Stimulated activated CD4-positive, alpha-beta T cell treated with anti-CD3 and anti-CD28 coated beads, Interleukin-4, amount 100 ng/mL, for 1 hour (primary cell): ENCODE results near the gene TOR1B.
A peak's percentile ranks its signal among the peaks of the same experiment; 100 is the strongest.

ENCODE experiments used
- DNase-seq: peaks from one replicate; pipeline ENCODE4 v3.0.0-alpha.2; 2020

Gene TOR1B

GRCh38 chr9:129815278-129815677 lies 12.3 kb downstream of the TOR1B start:
- DNase-seq: no peak

DNA sequence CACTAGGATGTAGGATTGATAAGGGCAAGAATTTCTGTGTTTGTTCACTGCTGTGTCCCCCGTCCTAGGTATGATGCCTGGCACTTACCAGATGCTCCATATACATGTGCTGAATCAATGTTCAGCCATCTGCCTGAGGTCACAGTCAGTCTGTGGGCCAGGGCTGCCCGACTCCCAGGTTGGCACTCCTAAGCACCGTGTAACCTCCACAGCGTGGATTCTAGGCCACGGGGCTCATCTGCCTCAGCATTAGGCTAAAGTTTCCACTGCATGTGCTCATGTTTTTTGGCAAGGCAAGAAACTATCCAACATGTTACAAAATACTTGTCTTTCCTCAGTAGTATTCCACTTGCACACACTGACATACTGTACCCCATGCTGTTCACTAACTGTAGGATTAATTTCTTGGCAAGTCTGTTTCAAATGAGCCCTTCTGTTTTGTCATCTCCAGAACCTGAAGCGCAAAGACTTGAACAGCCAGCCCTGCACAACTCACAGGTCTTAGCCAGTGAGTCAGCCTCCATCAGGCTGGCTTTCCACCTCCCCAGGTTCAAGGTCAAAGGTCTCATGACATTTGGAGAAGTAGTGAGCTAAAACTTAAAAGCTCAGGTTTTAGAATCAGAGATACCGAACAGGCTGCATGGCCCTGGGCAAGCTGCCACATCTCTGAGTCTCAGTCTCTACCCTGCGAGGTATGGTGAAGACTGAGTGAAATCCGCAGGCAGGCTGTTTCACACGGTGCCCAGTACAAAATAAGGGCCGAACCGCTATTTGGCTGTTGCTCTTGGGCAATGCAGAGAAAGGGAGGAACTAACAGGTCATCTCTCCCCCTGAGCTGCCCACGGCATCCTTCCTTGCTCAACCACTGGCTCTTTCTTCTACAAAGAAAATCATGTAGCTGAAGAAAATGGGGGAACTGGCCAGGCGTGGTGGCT lies 13.8 kb downstream of the TOR1B start:
- DNase-seq: no peak

GRCh38 chr9:129822898-129823541 lies 20.0 kb downstream of the TOR1B start:
- DNase-seq: no peak

DNA sequence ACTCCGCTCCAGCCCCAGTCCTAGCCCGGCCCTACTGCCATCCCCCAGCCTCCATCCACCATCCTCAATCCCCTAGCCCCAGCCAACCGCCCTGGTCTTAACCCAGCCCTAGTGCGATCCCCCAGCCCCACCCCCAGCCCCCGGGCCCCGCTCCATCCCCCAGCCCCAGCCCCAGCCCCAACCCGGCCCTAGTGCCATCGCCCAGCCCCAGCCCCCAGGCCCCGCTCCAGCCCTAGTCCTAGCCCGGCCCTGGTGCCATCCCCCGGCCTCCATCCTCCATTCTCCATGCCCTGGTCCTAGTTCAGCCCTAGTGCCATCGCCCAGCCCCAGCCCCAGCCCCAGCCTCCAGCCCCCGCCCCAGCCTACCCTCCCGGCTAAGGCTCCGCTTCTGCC lies 20.6 kb downstream of the TOR1B start:
- no peak for DNase-seq

GRCh38 chr9:129823935-129824601 lies 21.1 kb downstream of the TOR1B start, which contains the start of gene TOR1A:
TOR1A (minus strand) TSS chr9:129824136; CDS start chr9:129824085, 51 bp downstream.
- DNase-seq: peak; percentile 92

GRCh38 chr9:129826344-129826743 lies 23.4 kb downstream of the TOR1B start:
- DNase-seq: no peak

- no peak for DNase-seq
These were observed 23.8 kb downstream of the TOR1B start for GRCh38 chr9:129826759-129827158.

DNA sequence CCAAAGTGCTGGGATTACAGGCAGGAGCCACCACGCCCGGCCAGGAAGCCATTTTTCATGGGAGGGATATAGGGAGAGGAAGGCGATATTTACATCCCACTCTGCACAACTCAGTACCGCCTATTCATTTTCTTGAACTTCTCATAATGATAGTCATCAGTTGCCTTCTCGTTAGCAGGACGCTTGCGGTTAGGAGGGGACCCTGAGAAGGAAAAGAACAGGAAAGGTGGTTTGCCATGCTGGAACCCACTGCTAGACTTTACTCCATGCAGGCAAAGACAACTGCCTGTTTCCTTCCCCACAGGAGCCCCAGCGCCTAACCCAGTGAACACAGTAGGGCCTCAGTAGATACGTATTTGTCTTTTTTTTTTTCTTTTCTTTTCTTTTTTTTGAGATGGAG lies 25.1 kb downstream of the TOR1B start:
- no peak for DNase-seq

DNA sequence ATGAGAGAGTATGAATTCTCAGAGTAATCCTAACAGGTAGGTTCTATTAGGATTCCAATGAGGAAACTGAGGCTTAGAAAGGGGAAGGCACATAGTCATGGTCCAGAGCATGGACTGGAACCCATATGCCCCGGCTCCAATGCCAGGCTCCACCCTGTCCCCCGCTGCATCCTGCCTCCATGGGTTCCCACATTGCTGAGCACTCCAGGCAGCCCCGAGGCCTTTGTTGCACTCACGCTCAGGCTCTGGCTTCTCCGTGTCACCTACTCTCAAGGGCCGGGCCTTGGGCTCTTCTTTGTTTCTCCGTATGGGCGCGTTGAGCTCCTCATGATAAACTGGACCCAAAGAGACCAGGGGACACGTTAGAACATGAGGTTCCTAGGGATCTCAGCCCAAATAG lies 26.0 kb downstream of the TOR1B start:
- no peak for DNase-seq

- no peak for DNase-seq
These were observed 30.0 kb downstream of the TOR1B start for GRCh38 chr9:129832982-129833381.

DNA sequence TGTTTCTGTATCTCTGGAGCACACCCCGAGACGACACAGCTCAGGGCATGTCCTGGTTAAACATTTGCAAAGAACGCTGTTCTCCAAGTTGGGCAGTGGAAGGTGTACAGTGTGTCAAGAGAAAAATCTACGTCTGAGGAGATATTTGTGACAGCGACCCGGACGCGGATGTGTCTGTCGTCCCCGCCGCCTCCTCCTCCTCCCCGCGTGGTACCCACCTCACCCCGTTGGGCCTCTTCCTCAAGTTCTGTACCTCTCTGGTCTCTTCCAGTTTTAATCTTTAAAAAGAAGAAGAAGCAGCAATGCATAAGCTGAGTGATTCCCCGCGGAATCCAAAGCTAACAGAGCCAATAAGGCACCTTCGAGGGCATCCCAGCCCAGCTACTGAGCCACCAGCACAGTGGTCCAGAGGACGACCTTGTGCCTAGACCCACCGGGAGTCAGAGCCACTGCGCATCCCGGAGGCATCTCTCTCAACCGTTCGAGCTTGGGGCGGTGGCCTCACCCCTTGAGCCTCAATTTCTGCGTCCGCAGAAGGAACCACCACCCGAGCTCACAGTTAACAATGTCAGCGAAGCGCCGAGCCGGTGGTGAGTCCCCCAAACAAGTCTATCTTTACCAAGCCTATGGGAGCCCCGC lies 31.6 kb downstream of the TOR1B start:
- peak; percentile 40 for DNase-seq

GRCh38 chr9:129835128-129835859 lies 32.3 kb downstream of the TOR1B start, which contains the start of the genes C9orf78 and USP20:
C9orf78 (minus strand) TSS chr9:129835275; CDS start chr9:129835221, 54 bp downstream.
USP20 (plus strand) TSS chr9:129835458; CDS start chr9:129852556, 17,098 bp downstream.
- peak; percentile 98 for DNase-seq

- DNase-seq: no peak
These were observed 32.9 kb downstream of the TOR1B start for GRCh38 chr9:129835860-129836223.

DNA sequence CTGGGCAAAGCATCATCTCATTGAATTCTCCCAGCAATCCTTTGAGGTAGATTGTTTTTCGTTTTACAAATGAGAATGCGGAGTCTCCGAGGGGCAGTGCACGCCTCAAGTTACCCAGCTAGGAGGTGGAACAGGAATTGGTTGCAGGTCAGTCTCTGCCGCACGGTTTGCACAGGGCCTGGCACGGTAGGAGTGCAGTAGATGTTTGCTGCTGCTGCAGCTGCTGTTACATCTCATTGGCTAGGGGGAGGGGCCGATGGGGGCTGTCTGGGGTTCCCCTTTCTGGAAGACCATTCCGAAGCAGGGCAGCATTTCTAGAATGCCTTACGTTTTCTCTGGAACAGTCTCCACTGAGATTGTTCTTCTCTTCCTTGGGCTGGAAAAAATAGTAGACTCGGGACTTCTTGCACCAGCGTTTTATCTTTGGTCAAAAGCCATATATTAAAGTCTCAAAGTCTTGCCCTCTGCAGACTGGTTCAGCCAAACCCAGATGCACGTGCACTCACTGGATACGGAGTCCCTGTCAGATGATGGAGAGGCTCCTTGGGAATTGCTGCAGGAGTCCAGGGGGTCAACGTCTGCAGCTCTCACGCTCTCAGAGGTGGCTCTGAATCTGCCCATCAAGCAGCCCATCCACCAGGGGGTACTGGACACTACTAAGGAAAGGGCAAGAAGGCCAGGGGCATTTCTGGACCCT lies 33.5 kb downstream of the TOR1B start:
- peak; percentile 61 for DNase-seq

DNA sequence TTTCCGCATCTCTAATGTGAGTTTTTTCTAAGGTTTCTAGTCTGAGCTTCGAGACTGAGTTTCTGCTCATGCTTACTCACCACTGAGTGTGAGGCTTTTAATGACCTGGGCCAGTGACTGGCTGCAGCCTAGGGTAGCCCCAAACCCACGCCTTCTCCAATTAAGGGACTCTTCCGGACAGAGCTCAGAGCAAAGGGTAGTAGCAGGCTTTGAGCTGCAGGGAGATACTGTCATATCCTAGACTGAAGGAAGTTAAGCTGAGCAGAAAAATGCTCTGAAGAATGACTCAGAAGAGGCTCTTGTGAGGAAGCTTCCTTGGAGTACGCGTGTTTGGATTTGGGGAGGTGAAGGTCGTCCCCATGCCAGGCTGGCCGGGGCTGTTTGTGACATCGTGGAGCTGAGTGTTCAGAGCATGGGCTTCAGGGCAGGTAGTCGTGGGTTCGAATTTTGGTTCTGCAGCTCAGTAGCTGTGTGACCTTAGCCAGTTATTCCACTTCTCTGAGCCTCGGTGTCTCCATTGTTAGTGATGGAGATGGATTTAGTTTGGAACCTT lies 35.8 kb downstream of the TOR1B start:
- no peak for DNase-seq

DNA sequence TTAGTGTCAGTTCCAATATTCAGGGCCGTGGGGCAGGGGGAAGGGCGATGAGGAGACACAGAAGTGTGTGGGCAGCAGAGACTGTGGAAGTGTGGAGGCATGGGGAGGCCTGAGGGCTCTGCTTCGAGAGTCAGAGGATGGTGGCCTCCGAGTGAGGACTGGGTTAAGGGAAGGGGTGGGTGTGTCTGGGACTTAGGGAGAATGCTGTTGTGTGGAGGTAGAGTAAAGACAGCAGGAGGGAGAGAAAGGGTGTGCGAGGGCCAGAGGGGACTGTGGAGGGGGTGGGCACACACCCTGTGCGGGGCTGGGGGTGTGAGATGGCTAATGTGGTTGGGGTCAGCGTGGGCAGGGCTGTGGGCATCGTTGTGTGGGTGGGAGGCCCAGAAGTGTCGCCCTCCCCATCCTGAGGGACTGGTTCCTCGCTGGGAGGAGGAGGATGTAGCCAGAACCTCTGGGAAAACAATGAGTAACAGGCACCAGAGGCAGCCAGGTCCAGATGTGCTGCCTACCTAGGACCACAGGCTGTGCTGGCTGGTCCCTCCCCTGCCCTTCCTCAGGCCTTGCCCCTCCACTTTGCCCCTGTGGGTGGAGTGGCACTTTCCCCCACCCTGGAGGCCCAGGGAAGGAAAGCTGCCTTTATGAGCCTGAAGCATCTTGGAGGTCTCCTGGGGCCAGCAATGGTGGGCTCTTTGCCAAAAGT lies 36.5 kb downstream of the TOR1B start:
- no peak for DNase-seq

DNA sequence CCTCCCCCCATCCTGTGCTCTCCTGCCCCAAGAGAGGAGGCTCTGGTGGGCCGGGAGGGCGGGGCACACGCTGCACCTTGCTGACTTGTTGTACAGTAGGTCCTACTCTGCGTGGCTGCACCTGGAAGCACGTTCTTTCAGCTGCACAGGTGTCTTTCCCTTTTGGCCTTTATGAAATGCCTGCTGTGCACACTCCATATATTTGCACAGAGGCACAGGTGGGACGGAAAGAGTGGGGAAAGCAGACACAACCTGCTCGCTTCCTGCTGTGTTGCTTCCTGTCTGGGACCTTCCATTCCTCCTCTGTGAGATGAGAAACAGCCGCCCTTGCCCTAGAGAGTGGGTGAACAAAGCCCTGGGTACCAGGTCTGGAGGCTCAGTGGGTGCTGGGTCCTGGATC lies 37.0 kb downstream of the TOR1B start:
- no peak for DNase-seq

- no peak for DNase-seq
These were observed 38.1 kb downstream of the TOR1B start for GRCh38 chr9:129841071-129841470.

DNA sequence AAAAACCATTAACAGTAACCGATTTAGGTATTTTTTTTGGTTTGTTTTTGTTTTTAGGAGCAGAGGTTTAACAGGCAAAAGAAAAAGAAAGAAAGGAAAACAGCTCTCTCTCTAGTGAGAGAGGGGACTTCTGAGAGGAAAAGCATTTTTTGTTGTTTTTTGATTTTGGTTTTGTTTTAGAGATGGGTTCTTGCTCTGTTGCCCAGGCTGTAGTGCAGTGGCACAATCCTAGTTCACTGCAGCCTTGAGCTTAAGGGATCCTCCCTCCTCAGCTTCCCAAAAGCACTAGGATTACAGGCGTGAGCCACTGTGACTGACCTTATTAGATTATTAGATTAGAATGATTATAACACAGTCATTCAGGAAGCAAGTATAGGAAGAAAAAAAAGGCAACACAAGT lies 42.4 kb downstream of the TOR1B start:
- DNase-seq: no peak

DNA sequence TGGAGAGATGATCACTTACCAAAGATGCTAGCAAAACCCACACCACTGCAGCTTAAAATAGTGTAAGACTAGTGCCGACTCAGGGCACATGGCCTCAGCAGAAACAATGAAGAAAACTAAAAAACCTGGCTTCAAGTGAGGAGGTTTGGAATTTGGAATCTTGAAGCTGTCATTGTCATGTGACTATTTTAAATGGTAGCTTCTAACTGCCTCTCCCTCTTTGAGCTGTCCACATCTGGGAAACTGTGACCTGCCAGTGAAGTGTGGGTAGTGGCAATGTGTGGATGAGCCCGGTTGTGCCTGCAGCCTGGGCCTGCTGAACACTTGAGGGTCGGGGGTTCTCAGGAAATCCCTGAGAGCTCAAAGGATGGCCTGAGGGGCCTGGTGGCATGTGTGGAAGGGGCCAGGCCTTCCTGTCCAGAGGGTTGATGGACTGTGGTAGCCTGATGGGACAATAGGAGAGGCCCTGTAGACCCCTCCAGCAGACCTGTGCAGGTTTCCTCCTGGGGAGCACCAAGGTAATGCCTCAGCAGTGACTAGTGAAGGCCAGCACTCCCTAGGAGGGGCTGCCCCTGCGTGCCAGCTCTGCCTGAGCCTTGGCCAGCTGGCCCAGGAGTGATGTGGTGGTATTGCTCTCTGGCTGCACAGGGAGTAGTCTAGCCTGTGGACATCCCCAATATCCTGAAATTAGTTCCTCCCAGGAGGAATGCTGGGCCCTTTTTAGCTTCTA lies 45.9 kb downstream of the TOR1B start:
- DNase-seq: no peak
